B cell (primary cell): ENCODE results near the gene ZNF622. TPM values are rescaled to one million over a fixed set of nuclear protein-coding genes. Genes with fewer than 3 reads are reported as not detected.

Source experiments
- ATAC-seq: fragments of 200-7000 bp; cut with Tn5 transposase; one replicate; pipeline ENCODE4 v1.10.0; 2021; ENCODE audit warnings: low read depth, mild to moderate bottlenecking, moderate number of reproducible peaks, moderate library complexity
- CTCF ChIA-PET: fragments of 350-600 bp; sonication (Branson Sonifier 250); formaldehyde crosslinking; loops from one replicate; lab custom pipeline; 2021; ENCODE audit warnings: antibody characterized with exemption, inconsistent platforms; lab: Charles Lee
- POLR2A ChIA-PET: fragments of 350-600 bp; sonication (Branson Sonifier 250); formaldehyde crosslinking; loops from one replicate; lab custom pipeline; 2021; ENCODE audit warnings: antibody characterized with exemption; lab: Charles Lee
- DNase-seq: peaks from one replicate; pipeline ENCODE4 v3.0.0; 2013
- H2AFZ ChIP-seq: 2 replicates; pipeline ENCODE4 v1.6.1; 2012; ENCODE audit warnings: mild to moderate bottlenecking, low read depth, low read length; ENCODE audit not compliant: insufficient read depth, poor library complexity, severe bottlenecking
- H3K27ac ChIP-seq, 2 donors: 1 replicate in 1 of 2; 2 replicates in 1 of 2; pipeline ENCODE4 v1.5.1; 2012 to 2013; ENCODE audit warnings: low read length in 2 of 2, mild to moderate bottlenecking in 2 of 2, moderate library complexity in 1 of 2
- H3K27me3 ChIP-seq, 4 experiments: fragments of 200-600 bp in 1 of 4; sonication (generic) in 1 of 4; replicated peaks in 1 of 4; 1 replicate in 2 of 4; 2 replicates in 2 of 4; pipeline versions ENCODE4 v1.6.1 to v1.7.0; 2013 to 2016; ENCODE audit warnings: low read length in 3 of 4, mild to moderate bottlenecking in 2 of 4, mixed read lengths in 1 of 4, moderate library complexity in 1 of 4; ENCODE audit not compliant: insufficient read depth in 4 of 4, control insufficient read depth in 3 of 4; ENCODE audit errors: control extremely low read depth in 1 of 4
- H3K36me3 ChIP-seq, 2 experiments: replicated peaks in 1 of 2; 1 replicate in 1 of 2; 2 replicates in 1 of 2; pipeline versions ENCODE4 v1.6.1 to v1.7.1; 2013; ENCODE audit warnings: low read length in 1 of 2; ENCODE audit not compliant: insufficient read depth in 2 of 2, control insufficient read depth in 1 of 2; ENCODE audit errors: control extremely low read depth in 1 of 2, extremely low read depth in 1 of 2
- H3K4me1 ChIP-seq, 2 donors: fragments of 200-600 bp in 1 of 2; sonication (generic) in 1 of 2; 1 replicate in 1 of 2; 2 replicates in 1 of 2; pipeline versions ENCODE4 v1.5.1 to v1.6.1; 2013 to 2017; ENCODE audit warnings: low read length in 2 of 2; ENCODE audit not compliant: control insufficient read depth in 2 of 2, insufficient read depth in 2 of 2
- H3K4me2 ChIP-seq: replicated peaks from 2 replicates; pipeline ENCODE3; 2012; ENCODE audit warnings: mild to moderate bottlenecking, low read depth, low read length; ENCODE audit not compliant: poor library complexity, severe bottlenecking
- H3K4me3 ChIP-seq, 5 experiments: fragments of 200-600 bp in 1 of 5; sonication (generic) in 1 of 5; 1 replicate in 3 of 5; 2 replicates in 2 of 5; pipeline versions ENCODE4 v1.5.1 to v1.7.0; 2011 to 2016; ENCODE audit warnings: low read length in 4 of 5, mild to moderate bottlenecking in 4 of 5, low read depth in 2 of 5, control low read depth in 1 of 5, moderate library complexity in 1 of 5; ENCODE audit not compliant: insufficient read depth in 1 of 5; ENCODE audit errors: control extremely low read depth in 1 of 5, extremely low read depth in 1 of 5
- H3K79me2 ChIP-seq: fragments of 200-600 bp; sonication (generic); one replicate; pipeline ENCODE4 v1.6.0; 2016; ENCODE audit warnings: low read length; ENCODE audit not compliant: control insufficient read depth, insufficient read depth
- H3K9ac ChIP-seq: fragments of 200-600 bp; sonication (generic); 2 replicates; pipeline ENCODE4 v1.6.1; 2017; ENCODE audit warnings: mild to moderate bottlenecking, low read length, moderate library complexity
- H3K9me3 ChIP-seq, 3 donors: one replicate each; pipeline versions ENCODE4 v1.6.1 to v1.7.1; 2013; ENCODE audit warnings: low read length in 2 of 3; ENCODE audit not compliant: control insufficient read depth in 2 of 3, insufficient read depth in 1 of 3; ENCODE audit errors: control extremely low read depth in 1 of 3
- H4K20me1 ChIP-seq: 2 replicates; pipeline ENCODE4 v1.6.0; 2012; ENCODE audit warnings: mild to moderate bottlenecking, low read length; ENCODE audit not compliant: insufficient read depth, control insufficient read depth, poor library complexity, severe bottlenecking
- H3K27ac Mint-ChIP-seq: one replicate; pipeline ENCODE4 v1.8.0; 2021; ENCODE audit warnings: mixed read lengths
- H3K27me3 Mint-ChIP-seq: one replicate; pipeline ENCODE4 v1.8.0; 2021; ENCODE audit warnings: mixed read lengths
- H3K4me1 Mint-ChIP-seq: one replicate; pipeline ENCODE4 v1.8.0; 2021; ENCODE audit warnings: mixed read lengths
- H3K4me3 Mint-ChIP-seq: one replicate; pipeline ENCODE4 v1.8.0; 2021; ENCODE audit warnings: mixed read lengths
- H3K9me3 Mint-ChIP-seq: one replicate; pipeline ENCODE4 v1.8.0; 2022; ENCODE audit warnings: mixed read lengths; ENCODE audit not compliant: insufficient read depth
- EZH2 ChIP-seq: IDR thresholded peaks from 2 replicates; pipeline ENCODE4 v1.6.1; 2012; ENCODE audit warnings: borderline replicate concordance, low read depth, mild to moderate bottlenecking, moderate library complexity, low read length; ENCODE audit not compliant: insufficient read depth, poor library complexity, severe bottlenecking
- WGBS: methylation state at CpG from one replicate; pipeline ENCODE4 v1.1.5; 2013; ENCODE audit warnings: missing lambda C conversion rate; ENCODE audit not compliant: insufficient coverage; 5-methylcytosine and 5-hydroxymethylcytosine counted together
- intact Hi-C: fragments of 100-400 bp; cut with micrococcal nuclease; formaldehyde crosslinking; loops from one replicate; pipeline ENCODE4 v1.10.0; 2022
- polyA plus RNA-seq: library from polyadenylated mRNA; depleted of rRNA; stranded (reverse); fragments of >200 nt; gene quantifications from 2 replicates; pipeline ENCODE4 v1.2.3, GENCODE V29; 2012
- total RNA-seq, 2 donors: library from RNA; stranded (reverse); fragments of 120-200 nt in 1 of 2; gene quantifications; 1 replicate in 1 of 2; 2 replicates in 1 of 2; pipeline versions ENCODE4 v1.2.3 to v1.2.4, GENCODE V29; 2013 to 2022
- TF ChIP-seq, protein P1 (sequence below): fragments of 200-600 bp; IDR thresholded peaks from one replicate; pipeline ENCODE4 v1.8.0; 2022; ENCODE audit warnings: antibody characterized with exemption, mild to moderate bottlenecking

ZNF622 gene
- total and polyA plus RNA-seq, 2 donors (not counting 1 experiment from before 2014, with no cell fraction given) = 7.5 to 37.1 TPM

DNA sequence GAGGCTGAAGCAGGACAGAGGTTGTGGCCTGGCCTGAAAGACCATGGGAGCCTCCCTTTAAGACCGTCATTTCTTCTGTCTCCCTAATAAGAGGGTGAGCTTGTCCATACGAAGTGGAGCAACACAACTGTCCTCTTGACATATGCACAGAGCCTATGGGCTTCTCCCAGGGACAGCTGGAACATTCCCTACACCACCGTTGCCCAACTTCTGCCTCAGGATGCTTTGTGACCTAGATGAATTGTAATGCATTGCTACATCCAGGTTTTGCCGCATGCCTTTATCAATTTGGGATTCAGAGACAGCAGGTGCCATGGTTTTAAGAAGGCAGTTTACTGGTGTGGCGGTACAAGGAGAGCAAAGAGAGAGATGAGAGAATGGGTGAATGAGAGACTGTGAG is 34.4 kb upstream of the ZNF622 start:
- no peaks in the 10 kb centered on the region for H4K20me1 ChIP-seq
- no peak for DNase-seq
- TF ChIP-seq EZH2 = no peak
- TF ChIP-seq, protein P1, sequence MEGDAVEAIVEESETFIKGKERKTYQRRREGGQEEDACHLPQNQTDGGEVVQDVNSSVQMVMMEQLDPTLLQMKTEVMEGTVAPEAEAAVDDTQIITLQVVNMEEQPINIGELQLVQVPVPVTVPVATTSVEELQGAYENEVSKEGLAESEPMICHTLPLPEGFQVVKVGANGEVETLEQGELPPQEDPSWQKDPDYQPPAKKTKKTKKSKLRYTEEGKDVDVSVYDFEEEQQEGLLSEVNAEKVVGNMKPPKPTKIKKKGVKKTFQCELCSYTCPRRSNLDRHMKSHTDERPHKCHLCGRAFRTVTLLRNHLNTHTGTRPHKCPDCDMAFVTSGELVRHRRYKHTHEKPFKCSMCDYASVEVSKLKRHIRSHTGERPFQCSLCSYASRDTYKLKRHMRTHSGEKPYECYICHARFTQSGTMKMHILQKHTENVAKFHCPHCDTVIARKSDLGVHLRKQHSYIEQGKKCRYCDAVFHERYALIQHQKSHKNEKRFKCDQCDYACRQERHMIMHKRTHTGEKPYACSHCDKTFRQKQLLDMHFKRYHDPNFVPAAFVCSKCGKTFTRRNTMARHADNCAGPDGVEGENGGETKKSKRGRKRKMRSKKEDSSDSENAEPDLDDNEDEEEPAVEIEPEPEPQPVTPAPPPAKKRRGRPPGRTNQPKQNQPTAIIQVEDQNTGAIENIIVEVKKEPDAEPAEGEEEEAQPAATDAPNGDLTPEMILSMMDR = no peak
- no peaks in the 10 kb centered on the region for H3K79me2 ChIP-seq
- H3K9ac ChIP-seq = no peak overlapping the region
- H3K4me3 Mint-ChIP-seq = no peak overlapping the region
- CTCF ChIA-PET = interaction anchor here (1.5 kb wide), 1 partner anchor 10 kb away, joined by 4 read pairs; no protein-coding TSS in a partner anchor
- H3K27me3 ChIP-seq = no peaks in the 10 kb centered on the region
- no peak overlapping the region for H2AFZ ChIP-seq
- H3K27me3 Mint-ChIP-seq = peaks cover 3% of the 10 kb centered on the region
- H3K9me3 Mint-ChIP-seq = peaks cover 10% of the 10 kb centered on the region
- intact Hi-C loops = no loop called here
- H3K36me3 ChIP-seq = no peaks in the 10 kb centered on the region
- no peaks in the 10 kb centered on the region for H3K4me1 Mint-ChIP-seq
- H3K9me3 ChIP-seq = peaks cover 2 to 16% (median 10%) of the 10 kb centered on the region in 3 donors
- H3K4me3 ChIP-seq = no peak overlapping the region
- ATAC-seq = no peak
- no peak overlapping the region for H3K27ac Mint-ChIP-seq
- H3K27ac ChIP-seq = no peak overlapping the region
- no peak overlapping the region for H3K4me2 ChIP-seq
- no peaks in the 10 kb centered on the region for H3K4me1 ChIP-seq
- 83% methylated on average over 1 of the region's 5 CpGs for whole genome bisulfite sequencing
- POLR2A ChIA-PET = no interaction called here

GRCh38 chr5:16497546-16497945 is 31.9 kb upstream of the ZNF622 start:
- H3K27ac ChIP-seq = no peak overlapping the region
- H4K20me1 ChIP-seq = no peaks in the 10 kb centered on the region
- H3K9me3 ChIP-seq = peaks cover 4 to 20% (median 14%) of the 10 kb centered on the region in 3 donors
- no CpG with 5 or more reads among the region's 2 CpGs for WGBS
- no peak overlapping the region for H3K4me2 ChIP-seq
- no peak overlapping the region for H3K4me3 Mint-ChIP-seq
- H3K9ac ChIP-seq = no peak overlapping the region
- no peak for TF ChIP-seq EZH2
- TF ChIP-seq, protein P1 = no peak
- ATAC-seq (no peak), DNase-seq (no peak)
- H3K27me3 Mint-ChIP-seq = peaks cover 3% of the 10 kb centered on the region
- peaks cover 15% of the 10 kb centered on the region for H3K9me3 Mint-ChIP-seq
- H3K4me3 ChIP-seq = no peak overlapping the region
- H2AFZ ChIP-seq = no peak overlapping the region
- H3K27ac Mint-ChIP-seq = no peak overlapping the region
- H3K4me1 Mint-ChIP-seq = no peaks in the 10 kb centered on the region
- no peaks in the 10 kb centered on the region for H3K79me2 ChIP-seq
- ChIA-PET CTCF (interaction anchor here (0.5 to 1.5 kb wide), 3 partner anchors 9 to 1849 kb away, joined by 3 read pairs; no protein-coding TSS in a partner anchor), POLR2A (no interaction called here)
- no peaks in the 10 kb centered on the region for H3K4me1 ChIP-seq
- H3K36me3 ChIP-seq = no peaks in the 10 kb centered on the region
- intact Hi-C loops = no loop called here
- no peaks in the 10 kb centered on the region for H3K27me3 ChIP-seq
